Stimulated activated CD8-positive, alpha-beta memory T cell treated with anti-CD3 and anti-CD28 coated beads, Interleukin-2, amount 100 ng/mL, for 1 hour (primary cell): ENCODE results near the gene ME1.
"Not testable (repeated sequence)": the region's sequence is repeated elsewhere in the genome, so short reads cannot be mapped to it uniquely, and the experiment has no call there.

Source experiments
- DNase-seq, 2 donors: peaks; one replicate each; pipeline ENCODE4 v3.0.0-alpha.2; 2020; ENCODE audit warnings: low read depth in 2 of 2

ME1 gene

GRCh38 chr6:83430611-83431544 is at the start of gene ME1:
ME1 (minus strand) TSS chr6:83431051; CDS start chr6:83430954, 97 bp downstream.
- DNase-seq: peak in 1 of 2 donors; percentile 14

- DNase-seq: no peak
Observed at GRCh38 chr6:83480470-83480869, 49.6 kb upstream of the ME1 start.

GRCh38 chr6:83479389-83479788 is 48.5 kb upstream of the ME1 start:
- DNase-seq: no peak

GRCh38 chr6:83476971-83477370 is 46.1 kb upstream of the ME1 start:
- no peak for DNase-seq

GRCh38 chr6:83474309-83474708 is 43.5 kb upstream of the ME1 start:
- no peak for DNase-seq

GRCh38 chr6:83472767-83473166 is 41.9 kb upstream of the ME1 start:
- DNase-seq: no peak

GRCh38 chr6:83470587-83470986 is 39.7 kb upstream of the ME1 start:
- no peak for DNase-seq

- DNase-seq: no peak
Observed at GRCh38 chr6:83470001-83470400, 39.1 kb upstream of the ME1 start.

- DNase-seq: no peak
Observed at GRCh38 chr6:83467620-83468036, 36.8 kb upstream of the ME1 start.

- DNase-seq: no peak
Observed at GRCh38 chr6:83466328-83466727, 35.5 kb upstream of the ME1 start.

GRCh38 chr6:83464381-83465140 is 33.7 kb upstream of the ME1 start:
- no peak for DNase-seq

GRCh38 chr6:83463886-83464285 is 33.0 kb upstream of the ME1 start:
- DNase-seq: no peak

GRCh38 chr6:83462524-83462923 is 31.7 kb upstream of the ME1 start:
- DNase-seq: no peak

GRCh38 chr6:83461438-83461837 is 30.6 kb upstream of the ME1 start:
- no peak for DNase-seq

- no peak for DNase-seq
Observed at GRCh38 chr6:83459663-83460062, 28.8 kb upstream of the ME1 start.

GRCh38 chr6:83450015-83450414 is 19.2 kb upstream of the ME1 start:
- not testable (repeated sequence) for DNase-seq

GRCh38 chr6:83444086-83444699 is 13.3 kb upstream of the ME1 start:
- DNase-seq: not testable (repeated sequence)

- no peak for DNase-seq
Observed at GRCh38 chr6:83443516-83443915, 12.7 kb upstream of the ME1 start.

GRCh38 chr6:83442752-83443151 is 11.9 kb upstream of the ME1 start:
- no peak for DNase-seq

- no peak for DNase-seq
Observed at GRCh38 chr6:83439201-83439600, 8.3 kb upstream of the ME1 start.

GRCh38 chr6:83436674-83437073 is 5.8 kb upstream of the ME1 start:
- no peak for DNase-seq

GRCh38 chr6:83433177-83433576 is 2.3 kb upstream of the ME1 start:
- no peak for DNase-seq
